Stimulated activated CD4-positive, alpha-beta T cell treated with anti-CD3 and anti-CD28 coated beads, Interleukin-4, amount 100 ng/mL, for 4 hours (primary cell): Measurements from ENCODE around the gene MOK.

Experiments
- DNase-seq, 2 experiments: peaks; one replicate each; pipeline ENCODE4 v3.0.0-alpha.2; 2020

Gene MOK

DNA sequence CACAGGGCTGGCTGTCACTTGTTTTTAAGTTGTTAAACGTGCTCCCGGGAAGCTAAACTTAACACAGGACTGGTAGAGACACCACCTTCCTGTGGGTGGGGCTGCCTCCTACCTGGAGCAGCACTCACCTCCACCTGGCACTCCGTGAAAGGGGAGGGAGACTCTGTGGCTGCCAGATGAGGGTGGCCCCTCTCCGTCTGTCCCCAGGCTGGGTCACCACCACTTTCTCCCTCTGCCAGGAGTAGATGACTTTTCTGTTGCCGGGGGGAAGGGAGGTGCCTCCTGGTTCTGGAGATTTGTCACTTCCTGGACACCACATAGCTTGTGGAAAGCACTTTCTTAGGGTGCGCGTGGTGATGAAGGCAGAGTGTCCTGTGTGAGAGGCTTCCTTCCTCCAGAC lies 83.9 kb downstream of the MOK start:
- no peak for DNase-seq

GRCh38 chr14:102220031-102220430 lies 84.9 kb downstream of the MOK start:
- no peak for DNase-seq

DNA sequence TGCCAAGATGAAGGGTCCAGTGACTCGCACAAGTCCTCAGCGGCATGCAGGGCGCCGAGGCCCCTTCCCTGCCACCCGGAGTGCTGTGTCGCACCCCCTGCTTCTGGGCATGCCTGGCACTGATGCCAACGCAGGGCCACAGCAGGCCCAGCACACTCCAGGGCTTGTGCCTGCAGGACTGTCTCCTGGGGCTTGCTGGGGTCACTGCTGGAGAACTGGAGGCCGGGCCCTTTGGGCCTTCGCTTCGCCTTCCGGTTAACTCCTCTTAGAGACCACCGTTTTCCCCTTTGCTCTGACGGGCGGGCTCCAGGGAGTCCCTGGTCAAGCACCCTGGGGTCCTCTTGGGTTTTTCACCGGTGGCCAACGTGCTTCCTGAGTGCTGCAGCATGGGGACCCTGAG lies 85.6 kb downstream of the MOK start:
- no peak for DNase-seq

- DNase-seq, result no peak
These were observed 86.3 kb downstream of the MOK start for GRCh38 chr14:102218688-102219087.

DNA sequence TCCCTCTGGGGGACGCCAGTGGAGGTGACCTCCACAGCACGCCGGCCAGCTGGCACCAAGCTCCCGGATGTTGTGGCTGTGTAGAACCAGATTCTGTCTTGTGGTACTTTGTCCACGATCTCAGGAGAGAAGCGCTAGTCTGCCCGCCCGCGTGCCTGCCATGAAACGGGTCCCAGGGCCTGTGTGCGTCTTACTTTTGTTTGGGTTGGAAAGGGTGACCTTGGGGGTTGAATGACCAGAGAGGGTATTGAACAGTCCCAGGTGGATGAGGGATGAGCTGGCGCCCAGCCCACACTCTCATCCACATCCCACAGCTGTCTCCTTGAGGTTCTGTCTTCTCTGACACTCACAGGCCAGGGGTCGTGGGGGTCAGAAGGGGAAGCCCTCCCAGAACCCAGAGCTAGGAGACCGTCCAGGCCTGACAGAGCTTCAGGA lies 87.0 kb downstream of the MOK start:
- DNase-seq, result no peak

DNA sequence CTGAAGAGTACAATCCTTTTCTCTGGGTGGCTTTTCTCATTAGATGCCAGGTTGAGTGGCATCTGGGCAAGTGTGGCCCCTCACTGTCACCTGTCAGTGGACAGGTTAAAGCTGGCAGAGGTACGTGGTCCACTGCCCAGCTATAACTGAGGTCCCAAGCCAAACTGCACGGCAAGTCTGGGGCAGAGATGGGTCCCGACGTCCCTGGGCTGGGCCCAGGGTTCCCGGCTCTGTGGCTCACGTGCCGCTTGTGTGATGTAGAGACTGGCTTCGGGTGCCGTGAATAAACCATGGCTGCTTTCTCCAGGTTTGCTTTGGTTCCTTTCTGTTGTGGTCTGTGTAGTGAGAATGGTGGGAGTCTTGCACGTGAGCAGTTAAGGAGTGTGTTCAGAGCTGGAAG lies 87.6 kb downstream of the MOK start:
- no peak for DNase-seq

- no peak for DNase-seq
These were observed 89.3 kb downstream of the MOK start for GRCh38 chr14:102215576-102216250.

DNA sequence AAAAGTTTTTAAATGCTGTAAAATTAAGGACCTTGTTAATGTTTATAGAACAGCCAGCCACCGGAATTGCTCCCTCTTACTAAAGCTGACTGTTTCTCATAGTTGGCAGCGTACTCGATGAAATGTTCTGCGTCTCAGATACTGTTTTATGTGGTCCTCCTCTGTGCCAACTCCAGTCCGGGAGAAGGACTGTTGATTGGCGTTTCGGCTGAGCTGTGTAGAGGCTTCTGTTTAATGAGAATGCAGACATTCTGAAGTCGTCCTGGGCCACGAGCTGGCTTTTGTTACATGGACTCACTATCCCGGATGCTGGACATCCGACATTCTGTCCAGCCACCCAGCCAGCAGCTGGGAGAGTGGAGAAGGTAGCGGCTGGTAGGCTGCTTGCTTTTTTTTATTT lies 89.9 kb downstream of the MOK start:
- no peak for DNase-seq

DNA sequence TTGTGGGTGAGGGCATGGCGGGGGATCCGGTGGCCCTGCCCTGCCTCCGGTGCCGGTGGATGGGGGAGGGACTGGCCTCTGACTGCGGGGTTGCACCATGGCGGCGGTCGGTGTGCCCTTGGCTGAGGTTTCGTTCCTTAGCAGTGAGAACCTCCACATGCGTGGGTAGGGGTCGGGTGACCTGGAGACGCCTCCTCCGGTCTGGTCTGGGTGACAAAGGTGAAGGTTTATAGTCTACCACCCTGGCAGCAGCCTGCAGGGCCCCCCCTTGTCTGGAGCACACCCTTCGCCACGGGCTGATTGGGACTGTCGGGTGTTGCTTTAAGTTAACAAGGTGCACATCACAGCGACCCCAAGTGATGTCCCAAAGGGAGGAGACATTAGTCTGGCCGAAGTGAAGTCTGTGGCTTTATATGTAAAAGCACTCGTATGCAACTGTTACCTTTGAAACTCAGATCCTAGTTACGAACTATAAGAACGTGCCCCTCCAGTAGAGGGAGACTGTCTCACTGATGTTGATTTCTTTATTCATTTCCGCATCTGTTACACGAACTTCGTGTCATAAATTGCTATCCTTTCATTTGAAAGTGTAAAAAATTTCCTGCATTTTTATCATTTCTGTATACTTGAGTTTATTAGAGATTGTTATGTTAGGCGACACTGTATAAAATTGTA lies 90.8 kb downstream of the MOK start:
- DNase-seq, result no peak

GRCh38 chr14:102213470-102213869 lies 91.5 kb downstream of the MOK start:
- DNase-seq, result no peak

DNA sequence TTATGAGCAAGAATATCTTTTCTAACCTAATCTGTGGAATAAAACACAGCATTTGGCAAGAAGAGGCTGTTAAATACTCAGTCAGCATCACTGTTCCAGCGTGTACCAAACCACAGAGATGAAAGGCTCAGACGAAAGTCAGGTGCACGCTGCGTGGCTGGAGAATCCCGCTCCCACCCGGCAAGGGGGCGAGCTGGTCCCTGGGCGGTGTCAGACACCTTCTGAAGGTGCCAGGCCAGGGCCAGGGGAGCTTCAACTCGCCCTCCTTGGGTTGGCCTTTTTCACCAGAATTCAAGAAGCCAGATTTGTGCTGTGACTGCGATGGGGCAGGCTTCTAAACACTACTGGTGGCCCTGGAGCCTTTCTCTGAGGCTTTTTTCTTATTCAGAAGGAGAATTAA lies 92.1 kb downstream of the MOK start:
- no peak for DNase-seq

DNA sequence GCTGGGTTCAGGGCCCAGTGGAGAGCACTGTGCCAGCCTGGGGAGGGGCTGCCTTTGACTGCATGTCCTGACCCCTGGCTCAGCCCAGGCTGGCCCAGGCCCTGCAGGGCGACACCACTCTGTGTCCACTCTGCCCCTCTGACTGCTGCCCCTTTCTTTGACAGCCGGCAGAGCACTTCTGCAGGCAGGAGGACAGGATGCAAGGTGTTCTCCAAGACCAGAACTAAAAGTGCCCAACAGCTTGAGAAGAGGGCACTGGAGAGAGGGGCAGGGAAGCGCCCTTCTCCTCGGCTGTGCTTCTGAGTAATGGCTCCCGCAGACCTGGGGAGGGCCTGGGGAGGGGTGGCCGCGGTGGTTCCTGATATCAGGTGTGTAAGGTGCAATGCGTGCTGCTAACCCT lies 92.6 kb downstream of the MOK start:
- no peak for DNase-seq

GRCh38 chr14:102211240-102211639 lies 93.7 kb downstream of the MOK start:
- no peak for DNase-seq

- no peak for DNase-seq
These were observed 94.4 kb downstream of the MOK start for GRCh38 chr14:102210421-102211042.

- DNase-seq, result no peak
These were observed 95.6 kb downstream of the MOK start for GRCh38 chr14:102209224-102209966.

GRCh38 chr14:102208741-102209140 lies 96.2 kb downstream of the MOK start:
- DNase-seq, result no peak

- DNase-seq, result no peak
These were observed 97.1 kb downstream of the MOK start for GRCh38 chr14:102207831-102208365.

GRCh38 chr14:102206918-102207317 lies 98.0 kb downstream of the MOK start:
- no peak for DNase-seq

GRCh38 chr14:102205560-102205959 lies 99.4 kb downstream of the MOK start:
- no peak for DNase-seq

DNA sequence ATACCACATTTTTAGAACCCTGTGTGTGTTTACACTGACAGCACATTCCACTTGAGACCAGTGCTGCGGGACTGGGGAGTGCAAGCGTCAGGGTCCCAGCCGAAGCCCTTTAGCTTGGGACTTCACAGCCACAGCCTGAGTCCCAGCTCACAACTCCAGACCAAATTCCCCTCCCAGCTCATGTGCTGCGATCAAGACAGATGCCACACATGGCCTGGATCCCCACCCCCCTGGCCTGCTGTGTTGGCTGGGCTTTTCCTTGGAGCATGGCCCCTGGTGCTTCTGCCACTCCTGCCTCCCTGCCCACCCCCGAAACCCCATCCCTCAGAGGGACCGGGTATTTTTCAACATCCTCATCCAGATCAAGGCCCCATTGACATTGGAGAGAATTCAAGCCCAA lies 101.6 kb downstream of the MOK start:
- no peak for DNase-seq

DNA sequence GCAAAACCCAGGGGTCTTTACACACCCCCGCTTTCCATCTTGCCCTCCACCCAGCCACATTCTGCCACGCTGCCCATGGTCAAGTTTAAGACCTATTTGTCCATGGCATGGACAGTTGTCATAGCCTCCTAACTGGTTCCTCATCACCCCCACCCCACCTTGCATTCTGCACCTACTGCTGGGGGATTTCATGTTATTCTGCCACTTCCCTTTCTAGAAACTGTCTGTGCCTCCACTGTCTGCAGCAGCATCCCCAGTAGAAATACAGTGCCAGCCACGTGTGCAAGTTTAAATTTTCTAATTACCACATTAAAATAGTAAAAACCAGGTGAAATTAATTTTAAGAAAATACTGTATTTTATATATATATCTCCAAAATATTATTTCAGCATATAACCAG lies 102.0 kb downstream of the MOK start:
- no peak for DNase-seq

DNA sequence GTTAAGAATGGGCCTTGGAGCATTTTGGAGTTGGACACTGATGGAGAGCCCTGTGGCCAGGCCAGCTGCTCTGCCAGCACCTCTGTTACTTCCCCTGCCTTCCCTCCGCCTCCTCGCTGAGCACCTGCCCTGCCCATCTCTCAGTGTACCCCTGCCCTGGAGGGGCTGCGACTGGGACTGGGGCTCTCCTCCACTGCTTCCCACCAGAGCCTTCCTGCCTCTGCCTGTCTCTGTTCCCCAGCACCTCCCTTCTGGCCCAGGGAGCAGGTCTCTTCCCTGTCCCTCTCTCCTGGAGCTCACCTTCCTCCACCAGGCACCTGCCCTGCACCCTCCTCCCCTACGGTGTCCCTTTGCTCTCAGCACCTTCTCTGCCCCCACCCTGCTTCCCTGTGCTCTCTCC lies 103.2 kb downstream of the MOK start:
- no peak for DNase-seq

- DNase-seq, result no peak
These were observed 103.6 kb downstream of the MOK start for GRCh38 chr14:102201353-102201738.
